OCI-LY1 (cell line): Measurements from ENCODE around the gene CASZ1.

ENCODE experiments used
- H2AFZ ChIP-seq: fragments of 200-600 bp; sonication (generic), shearing (Covaris generic); 2 replicates; pipeline ENCODE4 v1.6.0; 2014; ENCODE audit warnings: antibody characterized with exemption, mild to moderate bottlenecking, low read length
- H3F3A ChIP-seq: fragments of 200-600 bp; sonication (generic), shearing (Covaris generic); 2 replicates; pipeline ENCODE4 v1.6.0; 2014; ENCODE audit warnings: mild to moderate bottlenecking, antibody characterized with exemption, low read length, moderate library complexity; ENCODE audit not compliant: insufficient read depth
- H3K27ac ChIP-seq: fragments of 200-600 bp; sonication (generic); 2 replicates; pipeline ENCODE4 v1.5.1; 2014; ENCODE audit warnings: low read length, mixed run types, mild to moderate bottlenecking, low read depth; ENCODE audit not compliant: poor library complexity, severe bottlenecking
- H3K27me3 ChIP-seq: fragments of 200-600 bp; sonication (generic); 2 replicates; pipeline ENCODE4 v1.6.0; 2014; ENCODE audit warnings: antibody characterized with exemption, mild to moderate bottlenecking, low read length, moderate library complexity; ENCODE audit not compliant: insufficient read depth
- H3K36me3 ChIP-seq: fragments of 200-600 bp; sonication (generic); 2 replicates; pipeline ENCODE4 v1.6.1; 2014; ENCODE audit warnings: mild to moderate bottlenecking, antibody characterized with exemption, low read length, moderate library complexity, mixed read lengths; ENCODE audit not compliant: insufficient read depth
- H3K4me1 ChIP-seq: fragments of 200-600 bp; sonication (generic); 2 replicates; pipeline ENCODE4 v1.5.1; 2014; ENCODE audit warnings: mild to moderate bottlenecking, low read length, moderate library complexity; ENCODE audit not compliant: insufficient read depth, severe bottlenecking
- H3K4me2 ChIP-seq: fragments of 200-600 bp; sonication (generic), shearing (Covaris generic); 2 replicates; pipeline ENCODE4 v1.6.1; 2014; ENCODE audit warnings: low read length
- H3K4me3 ChIP-seq: fragments of 200-600 bp; sonication (generic); 2 replicates; pipeline ENCODE4 v1.5.1; 2014; ENCODE audit warnings: low read length, low read depth, mild to moderate bottlenecking, mixed read lengths; ENCODE audit not compliant: poor library complexity, severe bottlenecking
- H3K79me2 ChIP-seq: fragments of 200-600 bp; shearing (Covaris generic); 2 replicates; pipeline ENCODE4 v1.6.1; 2016; ENCODE audit warnings: mixed run types, low read length, mixed read lengths; ENCODE audit not compliant: insufficient read depth
- H3K9ac ChIP-seq: fragments of 200-600 bp; sonication (generic), shearing (Covaris generic); 2 replicates; pipeline ENCODE4 v1.6.1; 2014; ENCODE audit warnings: mild to moderate bottlenecking, low read length, mixed read lengths
- H3K9me2 ChIP-seq: fragments of 200-600 bp; sonication (generic), shearing (Covaris generic); 2 replicates; pipeline ENCODE4 v1.6.1; 2014; ENCODE audit warnings: low read depth, mild to moderate bottlenecking, low read length, mixed read lengths
- H3K9me3 ChIP-seq: fragments of 200-600 bp; shearing (Covaris generic); 2 replicates; pipeline ENCODE4 v1.6.1; 2014; ENCODE audit warnings: low read length, mixed read lengths
- H4K20me1 ChIP-seq: fragments of 200-600 bp; sonication (generic), shearing (Covaris generic); 2 replicates; pipeline ENCODE4 v1.6.0; 2016; ENCODE audit warnings: mild to moderate bottlenecking, low read length; ENCODE audit not compliant: insufficient read depth
- CTCF ChIP-seq: fragments of 200-600 bp; sonication (generic), shearing (Covaris generic); IDR thresholded peaks from 2 replicates; pipeline ENCODE4 v1.5.1; 2017; ENCODE audit warnings: mild to moderate bottlenecking, antibody characterized with exemption, low read length, moderate library complexity, mixed read lengths
- EZH2 ChIP-seq: fragments of 200-600 bp; sonication (generic), shearing (Covaris generic); IDR thresholded peaks from 2 replicates; pipeline ENCODE4 v1.8.0; 2017; ENCODE audit warnings: borderline replicate concordance, mixed run types, mild to moderate bottlenecking, antibody characterized with exemption, low read length, moderate library complexity, mixed read lengths

Gene CASZ1

GRCh38 chr1:10738061-10739058 lies 58.1 kb downstream of the CASZ1 start:
- Histone ChIP-seq H3K79me2 (no peaks in the 10 kb centered on the region), H3F3A (no peaks in the 10 kb centered on the region), H3K4me2 (no peak overlapping the region), H4K20me1 (no peaks in the 10 kb centered on the region), H3K4me1 (no peaks in the 10 kb centered on the region), H3K36me3 (no peaks in the 10 kb centered on the region), H2AFZ (no peak overlapping the region), H3K4me3 (no peak overlapping the region), H3K27me3 (peaks cover 3% of the 10 kb centered on the region; the same call in 1 of the 2 replicates), H3K9ac (no peak overlapping the region), H3K9me2 (no peaks in the 10 kb centered on the region), H3K9me3 (no peaks in the 10 kb centered on the region), H3K27ac (no peak overlapping the region)
- TF ChIP-seq CTCF (no peak), EZH2 (no peak)

GRCh38 chr1:10737651-10738050 lies 58.8 kb downstream of the CASZ1 start:
- Histone ChIP-seq H3K79me2 (no peaks in the 10 kb centered on the region), H3K4me3 (no peak overlapping the region), H3K9me3 (no peaks in the 10 kb centered on the region), H3K27ac (no peak overlapping the region), H2AFZ (no peak overlapping the region), H3K9ac (no peak overlapping the region), H3K27me3 (peaks cover 3% of the 10 kb centered on the region; the same call in 1 of the 2 replicates), H3K36me3 (no peaks in the 10 kb centered on the region), H3K4me2 (no peak overlapping the region), H3K4me1 (no peaks in the 10 kb centered on the region), H3F3A (no peaks in the 10 kb centered on the region), H4K20me1 (no peaks in the 10 kb centered on the region), H3K9me2 (no peaks in the 10 kb centered on the region)
- TF ChIP-seq CTCF: no peak
- no peak for TF ChIP-seq EZH2

- no peak for TF ChIP-seq CTCF
- no peak for TF ChIP-seq EZH2
- Histone ChIP-seq H3K4me2 (no peak overlapping the region), H3K9me3 (no peaks in the 10 kb centered on the region), H3K4me3 (no peak overlapping the region), H2AFZ (no peak overlapping the region), H3K27me3 (peaks cover 3% of the 10 kb centered on the region; the same call in 1 of the 2 replicates), H3K36me3 (no peaks in the 10 kb centered on the region), H4K20me1 (no peaks in the 10 kb centered on the region), H3K9me2 (no peaks in the 10 kb centered on the region), H3K9ac (no peak overlapping the region), H3K27ac (no peak overlapping the region), H3F3A (no peaks in the 10 kb centered on the region), H3K79me2 (no peaks in the 10 kb centered on the region), H3K4me1 (no peaks in the 10 kb centered on the region)
These were observed 59.5 kb downstream of the CASZ1 start for GRCh38 chr1:10736634-10737586.
